Loucy (cell line): ENCODE data around the gene PMF1.

Experiments used
- CTCF ChIP-seq: fragments of 200-600 bp; sonication (generic); conservative IDR thresholded peaks from 2 replicates; pipeline ENCODE4 v1.5.1; 2014; ENCODE audit warnings: mild to moderate bottlenecking, antibody characterized with exemption, low read length
- EZH2phosphoT487 ChIP-seq: fragments of 200-600 bp; IDR thresholded peaks from 2 replicates; pipeline ENCODE4 v1.6.1; 2018; ENCODE audit warnings: antibody characterized with exemption, mild to moderate bottlenecking, moderate library complexity, borderline replicate concordance

GRCh38 chr1:156285437-156285836 is 72.6 kb downstream of the PMF1 start:
- TF ChIP-seq CTCF (no peak), EZH2phosphoT487 (no peak)
